Hepatocyte (in vitro differentiated cells): Measurements from ENCODE around the gene SLC4A7. TPM values are rescaled to one million over a fixed set of nuclear protein-coding genes. Genes with fewer than 3 reads are reported as not detected.
A peak's percentile ranks its signal among the peaks of the same experiment; 100 is the strongest.

Experiments used
- DNase-seq: peaks from one replicate; pipeline ENCODE4 v3.0.0-alpha.2; 2016; ENCODE audit warnings: low spot score
- H2AFZ ChIP-seq: fragments of 200-600 bp; sonication (generic); 2 replicates; pipeline ENCODE4 v1.6.0; 2016; ENCODE audit warnings: antibody characterized with exemption, mild to moderate bottlenecking
- H3K27ac ChIP-seq: fragments of 200-600 bp; sonication (generic); 2 replicates; pipeline ENCODE4 v1.5.1; 2016; ENCODE audit warnings: mild to moderate bottlenecking
- H3K27me3 ChIP-seq: fragments of 200-600 bp; sonication (generic); 2 replicates; pipeline ENCODE4 v1.6.1; 2016
- H3K36me3 ChIP-seq: fragments of 200-600 bp; sonication (generic); replicated peaks from 2 replicates; pipeline ENCODE4 v1.5.1; 2016; ENCODE audit warnings: low read depth; ENCODE audit not compliant: insufficient read depth
- H3K4me1 ChIP-seq: fragments of 200-600 bp; sonication (generic); 2 replicates; pipeline ENCODE4 v1.5.1; 2016; ENCODE audit warnings: mild to moderate bottlenecking, moderate library complexity; ENCODE audit not compliant: insufficient read depth
- H3K4me2 ChIP-seq: fragments of 200-600 bp; sonication (generic); 2 replicates; pipeline ENCODE4 v1.6.0; 2016
- H3K4me3 ChIP-seq: fragments of 200-600 bp; sonication (generic); 2 replicates; pipeline ENCODE4 v1.5.1; 2016; ENCODE audit warnings: mild to moderate bottlenecking
- H3K79me2 ChIP-seq: fragments of 200-600 bp; sonication (generic); 2 replicates; pipeline ENCODE4 v1.6.0; 2017; ENCODE audit warnings: mild to moderate bottlenecking
- H3K9me2 ChIP-seq: fragments of 200-600 bp; sonication (generic); replicated peaks from 2 replicates; pipeline ENCODE4 v1.6.0; 2017; ENCODE audit warnings: mild to moderate bottlenecking; ENCODE audit not compliant: insufficient read depth
- H3K9me3 ChIP-seq: fragments of 200-600 bp; sonication (generic); 2 replicates; pipeline ENCODE4 v1.5.1; 2016; ENCODE audit warnings: low read depth, mild to moderate bottlenecking
- H4K20me1 ChIP-seq: fragments of 200-600 bp; sonication (generic); 2 replicates; pipeline ENCODE4 v1.6.0; 2016; ENCODE audit warnings: mild to moderate bottlenecking; ENCODE audit not compliant: insufficient read depth, poor library complexity, severe bottlenecking
- CTCF ChIP-seq: fragments of 200-600 bp; sonication (generic); IDR thresholded peaks from 2 replicates; pipeline ENCODE4 v1.5.1; 2016; ENCODE audit warnings: antibody characterized with exemption, mild to moderate bottlenecking; ENCODE audit not compliant: poor library complexity
- EZH2 ChIP-seq: fragments of 200-600 bp; sonication (generic); IDR thresholded peaks from 2 replicates; pipeline ENCODE4 v1.6.1; 2016; ENCODE audit warnings: antibody characterized with exemption, mild to moderate bottlenecking, borderline replicate concordance
- EZH2phosphoT487 ChIP-seq: fragments of 200-600 bp; sonication (generic); IDR thresholded peaks from one replicate; pipeline ENCODE4 v1.6.1; 2018; ENCODE audit warnings: antibody characterized with exemption, mild to moderate bottlenecking, low read depth, moderate library complexity; ENCODE audit not compliant: unreplicated experiment, severe bottlenecking
- WGBS: methylation state at CpG from one replicate; pipeline ENCODE4 v1.1.6; 2016; ENCODE audit warnings: low lambda C conversion rate; ENCODE audit errors: missing lambda C conversion rate; 5-methylcytosine and 5-hydroxymethylcytosine counted together
- polyA plus RNA-seq: library from polyadenylated mRNA; unstranded; fragments of >200 nt; fragmentation: Nextera tagmentation; extraction: Ambion mirVana; gene quantifications from 2 replicates; pipeline ENCODE4 v1.2.1, GENCODE V29; 2016
- total RNA-seq: library from RNA; depleted of rRNA; stranded (reverse); fragments of >200 nt; gene quantifications from 2 replicates; pipeline ENCODE4 v1.2.3, GENCODE V29; 2014

Gene SLC4A7
- total and polyA plus RNA-seq, 2 experiments from 2014 or later = 7.7 to 45.3 TPM

- H3K4me3 ChIP-seq = no peak overlapping the region
- no peaks in the 10 kb centered on the region for H3K4me1 ChIP-seq
- H3K27ac ChIP-seq = peak overlapping the region; percentile 12
- H3K27me3 ChIP-seq = no peaks in the 10 kb centered on the region
- no peak overlapping the region for H3K4me2 ChIP-seq
- DNase-seq = no peak
- WGBS = 63% methylated on average over 1 of the region's 1 CpG
- H2AFZ ChIP-seq = no peak overlapping the region
- no peaks in the 10 kb centered on the region for H4K20me1 ChIP-seq
- no peaks in the 10 kb centered on the region for H3K9me2 ChIP-seq
- H3K36me3 ChIP-seq = no peaks in the 10 kb centered on the region
- no peaks in the 10 kb centered on the region for H3K9me3 ChIP-seq
- no peaks in the 10 kb centered on the region for H3K79me2 ChIP-seq
- TF ChIP-seq EZH2phosphoT487 (no peak), EZH2 (no peak), CTCF (no peak)
Measured at GRCh38 chr3:27504749-27505148, 20.6 kb upstream of the SLC4A7 start.

- H3K4me2 ChIP-seq = no peak overlapping the region
- no peak overlapping the region for H3K4me3 ChIP-seq
- H3K4me1 ChIP-seq = no peaks in the 10 kb centered on the region
- DNase-seq = peak; percentile 8
- no peaks in the 10 kb centered on the region for H4K20me1 ChIP-seq
- no peaks in the 10 kb centered on the region for H3K9me3 ChIP-seq
- H3K27ac ChIP-seq = peak overlapping the region; percentile 58
- no peaks in the 10 kb centered on the region for H3K9me2 ChIP-seq
- H3K79me2 ChIP-seq = no peaks in the 10 kb centered on the region
- no peaks in the 10 kb centered on the region for H3K27me3 ChIP-seq
- H3K36me3 ChIP-seq = no peaks in the 10 kb centered on the region
- H2AFZ ChIP-seq = no peak overlapping the region
- TF ChIP-seq EZH2phosphoT487 (no peak), EZH2 (no peak), CTCF (no peak)
- 75% methylated on average over 5 of the region's 5 CpGs for WGBS
Measured at GRCh38 chr3:27503526-27503925, 19.3 kb upstream of the SLC4A7 start.

GRCh38 chr3:27501759-27502158 is 17.6 kb upstream of the SLC4A7 start:
- TF ChIP-seq EZH2 (no peak), EZH2phosphoT487 (no peak), CTCF (no peak)
- 99% methylated on average over 3 of the region's 3 CpGs for WGBS
- Histone ChIP-seq H3K27ac (no peak overlapping the region), H2AFZ (no peak overlapping the region), H3K9me3 (no peaks in the 10 kb centered on the region), H3K36me3 (no peaks in the 10 kb centered on the region), H3K9me2 (no peaks in the 10 kb centered on the region), H3K27me3 (no peaks in the 10 kb centered on the region), H3K4me2 (no peak overlapping the region), H3K4me1 (no peaks in the 10 kb centered on the region), H3K79me2 (no peaks in the 10 kb centered on the region), H4K20me1 (no peaks in the 10 kb centered on the region), H3K4me3 (no peak overlapping the region)
- no peak for DNase-seq

GRCh38 chr3:27500986-27501385 is 16.8 kb upstream of the SLC4A7 start:
- H3K79me2 ChIP-seq = no peaks in the 10 kb centered on the region
- no peaks in the 10 kb centered on the region for H3K36me3 ChIP-seq
- TF ChIP-seq CTCF = no peak
- no peak for TF ChIP-seq EZH2phosphoT487
- TF ChIP-seq EZH2 = no peak
- no peak overlapping the region for H3K27ac ChIP-seq
- no peak for DNase-seq
- H3K4me1 ChIP-seq = no peaks in the 10 kb centered on the region
- H3K9me2 ChIP-seq = no peaks in the 10 kb centered on the region
- H4K20me1 ChIP-seq = no peaks in the 10 kb centered on the region
- no peak overlapping the region for H2AFZ ChIP-seq
- H3K9me3 ChIP-seq = no peaks in the 10 kb centered on the region
- no peak overlapping the region for H3K4me2 ChIP-seq
- no peaks in the 10 kb centered on the region for H3K27me3 ChIP-seq
- no peak overlapping the region for H3K4me3 ChIP-seq
